Lower leg skin (tissue), 3 donors: ENCODE data around the gene MIPOL1.

Source experiments
- CTCF ChIP-seq, 3 donors: fragments of 450-650 bp; IDR thresholded peaks; one replicate each; pipeline ENCODE4 v1.5.1; 2016; ENCODE audit warnings: antibody characterized with exemption in 3 of 3, mild to moderate bottlenecking in 3 of 3, moderate library complexity in 2 of 3
- POLR2A ChIP-seq, 2 donors: fragments of 450-650 bp; IDR thresholded peaks; one replicate each; pipeline ENCODE4 v1.6.1; 2016 to 2017; ENCODE audit warnings: antibody characterized with exemption in 2 of 2, mild to moderate bottlenecking in 1 of 2, moderate library complexity in 1 of 2

- no peak for TF ChIP-seq CTCF (IDR thresholded peaks at IDR 0.05)
- TF ChIP-seq POLR2A (IDR thresholded peaks at IDR 0.05) = no peak
These were observed 369.2 kb downstream of the MIPOL1 start for GRCh38 chr14:37566811-37567371.
